Right kidney (tissue), 1 donor: ENCODE data around the gene BANP.
"Not testable (repeated sequence)": the region's sequence is repeated elsewhere in the genome, so short reads cannot be mapped to it uniquely, and the experiment has no call there.

Experiments
- DNase-seq: peaks from one replicate; pipeline ENCODE4 v3.0.0-alpha.2; 2016

Gene BANP

DNA sequence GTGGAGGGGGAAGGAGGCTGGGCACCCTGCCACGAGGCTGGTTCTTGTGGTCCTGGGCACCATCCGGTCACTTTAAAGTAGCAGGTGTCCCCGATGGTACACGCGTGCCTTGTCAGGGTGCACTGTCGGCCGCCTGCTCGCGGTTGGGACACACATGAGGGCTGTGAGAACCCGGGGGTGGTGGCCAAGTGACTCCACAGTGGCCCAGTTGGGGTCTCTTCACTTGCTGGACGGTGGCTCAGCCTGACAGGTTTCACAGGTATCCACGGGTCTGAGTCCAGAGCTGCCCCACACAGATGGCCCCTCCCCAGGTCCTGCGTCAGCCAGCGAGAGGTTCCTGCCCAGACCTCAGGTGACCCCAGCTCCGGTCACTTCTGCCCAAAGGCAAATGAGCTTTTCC lies 137.8 kb downstream of the BANP start:
- DNase-seq: not testable (repeated sequence)

DNA sequence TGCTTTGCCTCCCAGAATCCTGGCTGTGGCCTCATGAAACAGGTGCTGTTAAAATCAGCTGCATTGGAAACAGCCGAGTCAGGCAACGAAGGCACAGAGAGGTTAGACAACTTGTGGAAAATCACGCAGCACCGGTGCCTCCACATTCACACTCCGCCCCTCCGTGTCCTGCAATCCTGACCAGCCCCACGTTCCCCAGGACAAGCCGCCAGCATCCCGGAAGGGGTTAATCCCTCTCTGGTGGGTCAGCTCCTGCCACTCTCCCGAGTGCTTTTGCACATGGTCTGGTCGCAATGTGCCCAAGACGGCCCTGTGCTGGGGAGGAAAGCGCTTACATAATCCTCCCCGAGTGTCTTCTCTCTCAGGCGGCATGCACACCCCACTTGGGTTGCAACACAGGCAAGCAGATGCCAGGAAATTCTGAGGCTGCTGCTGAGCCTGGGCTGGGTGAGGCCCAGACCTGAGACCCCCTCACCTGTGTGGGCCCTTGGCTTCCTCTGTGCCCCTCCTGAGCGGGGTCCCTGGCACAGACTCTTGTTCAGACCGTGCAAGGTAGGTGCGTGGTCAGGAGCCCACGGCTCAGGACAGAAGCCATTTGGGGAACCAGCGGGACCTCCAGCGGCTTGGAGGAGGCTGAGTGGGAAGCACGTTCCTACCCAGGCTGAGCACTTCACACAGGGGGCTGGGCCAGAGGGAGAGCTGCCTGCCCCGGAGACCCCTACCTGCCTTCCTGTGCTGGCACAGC lies 138.6 kb downstream of the BANP start:
- DNase-seq: not testable (repeated sequence)

DNA sequence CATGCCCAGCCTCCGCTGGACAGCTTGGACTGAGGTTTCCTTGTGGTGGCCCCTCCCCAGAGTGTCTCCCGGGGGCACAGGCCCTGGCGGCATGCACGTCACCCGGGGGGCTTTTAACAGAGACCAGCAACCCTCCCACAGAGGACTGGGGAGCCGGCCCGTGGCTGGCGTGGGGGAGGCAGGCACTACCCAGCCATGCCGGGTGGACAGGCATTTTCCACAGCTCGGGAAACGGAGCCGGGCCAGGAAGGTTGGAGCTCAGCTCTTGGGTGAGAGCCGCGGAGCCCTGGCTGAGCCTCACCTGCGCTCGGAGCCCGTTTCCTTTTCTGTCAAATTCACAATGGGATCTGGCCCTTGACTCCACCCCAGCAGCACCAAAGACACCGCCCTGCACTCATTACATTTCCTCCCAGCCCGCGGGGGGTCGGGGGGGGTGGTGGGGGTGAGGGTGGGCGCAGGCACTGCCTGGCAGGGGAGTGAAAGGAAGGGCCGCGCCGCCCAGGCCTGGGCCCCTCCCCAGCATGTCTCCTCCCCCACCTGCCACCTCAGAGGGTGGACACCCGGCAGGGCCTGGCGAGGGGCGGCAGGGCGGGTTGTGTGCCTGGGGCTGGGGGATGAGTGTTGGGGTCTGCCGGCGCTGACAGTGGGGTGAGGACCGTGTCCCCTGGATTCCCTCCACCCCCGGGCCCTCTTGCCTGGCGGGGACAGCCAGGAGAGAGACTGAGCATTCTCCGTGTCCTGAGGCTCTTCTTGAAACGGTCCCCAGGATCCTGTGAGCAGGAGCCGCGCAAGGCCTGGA lies 139.3 kb downstream of the BANP start:
- not testable (repeated sequence) for DNase-seq

DNA sequence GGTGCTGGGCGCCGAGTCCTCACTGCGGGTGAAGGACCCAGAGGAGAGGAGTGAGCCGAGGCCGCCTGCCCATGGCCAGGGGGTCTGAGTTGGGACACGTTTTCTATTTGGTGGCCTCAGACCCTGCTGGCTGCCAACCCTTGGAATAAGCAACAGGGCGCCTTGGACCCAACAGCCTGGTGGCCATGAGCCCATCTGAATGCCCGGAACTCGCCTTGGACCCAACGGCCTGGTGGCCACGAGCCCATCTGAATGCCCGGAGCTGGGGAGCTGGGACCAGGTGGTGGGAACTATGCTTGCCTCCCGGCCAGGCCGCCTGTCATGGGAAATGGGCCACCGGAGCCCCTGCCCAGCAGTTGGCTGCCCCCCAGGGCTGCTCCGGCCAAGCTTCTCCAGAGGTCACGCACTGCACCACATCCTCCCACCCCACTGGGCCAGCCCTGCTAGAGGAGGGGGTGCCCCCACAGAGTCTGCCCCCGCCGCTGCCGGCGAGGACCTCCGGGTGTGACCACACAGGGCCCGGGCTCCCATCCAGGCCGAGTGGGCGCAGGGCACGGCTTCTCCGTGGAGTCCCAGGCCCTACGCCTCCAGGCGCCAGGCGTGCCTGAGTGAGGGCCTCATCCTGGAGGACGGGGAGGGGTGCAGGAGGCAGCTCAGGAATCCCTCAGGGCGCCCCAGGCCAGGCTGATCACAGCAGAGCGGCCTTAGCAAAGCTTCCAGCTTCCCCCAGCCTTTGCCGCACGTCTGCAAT lies 140.2 kb downstream of the BANP start:
- not testable (repeated sequence) for DNase-seq

DNA sequence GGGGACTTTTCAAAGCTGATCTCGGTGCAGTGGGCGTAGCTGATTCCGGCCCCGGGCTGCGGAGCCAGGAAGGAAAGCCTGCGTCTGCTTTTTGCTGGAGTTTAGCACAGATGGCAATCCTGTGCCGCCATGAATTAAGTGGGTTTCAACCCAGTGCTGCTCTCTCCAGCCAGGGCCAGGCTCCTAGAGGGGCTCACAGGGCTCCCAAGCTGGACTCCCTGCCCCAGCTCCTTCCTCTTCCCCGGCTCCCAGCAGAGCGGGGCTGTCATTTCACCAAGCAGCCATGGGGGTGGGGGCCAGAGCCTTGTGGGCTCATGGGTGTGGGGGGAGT lies 140.7 kb downstream of the BANP start:
- not testable (repeated sequence) for DNase-seq

DNA sequence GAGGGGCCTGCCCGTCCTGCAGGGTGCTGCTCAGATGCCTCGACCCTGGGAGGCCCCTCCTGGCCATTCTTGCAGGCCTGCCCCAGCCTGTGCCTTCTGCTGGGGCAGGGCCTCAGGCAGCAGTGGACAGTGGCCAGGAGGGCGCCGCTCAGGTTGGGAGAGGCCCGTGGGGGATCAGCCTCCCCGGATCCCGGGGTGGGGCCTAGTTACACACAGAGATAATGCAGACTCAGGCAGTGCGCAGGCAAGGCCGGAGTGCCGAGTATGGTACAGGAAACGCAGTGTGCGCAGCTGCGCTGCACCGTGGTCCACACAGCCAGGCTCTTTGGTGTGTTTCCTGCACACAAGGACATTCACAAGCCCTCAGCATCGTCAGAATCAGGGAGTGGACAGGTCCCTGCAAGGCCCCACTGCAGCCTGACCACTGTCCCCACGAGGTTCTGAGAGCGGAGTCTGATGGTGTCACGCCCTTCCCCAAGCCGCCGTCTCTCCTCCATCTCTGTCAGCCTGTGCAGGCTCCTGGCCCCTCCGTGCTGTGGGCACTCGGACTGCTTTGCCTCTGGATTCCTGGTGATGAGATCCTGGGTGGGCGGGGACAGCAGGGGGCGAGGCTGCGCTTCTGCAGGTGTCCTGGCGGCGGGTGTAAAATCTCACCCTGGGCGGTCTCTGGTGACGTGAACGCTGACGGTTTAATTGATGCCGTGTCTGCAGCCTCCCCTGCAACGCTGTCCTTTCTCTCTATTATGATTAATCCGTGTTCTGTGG lies 141.7 kb downstream of the BANP start:
- DNase-seq: not testable (repeated sequence)

DNA sequence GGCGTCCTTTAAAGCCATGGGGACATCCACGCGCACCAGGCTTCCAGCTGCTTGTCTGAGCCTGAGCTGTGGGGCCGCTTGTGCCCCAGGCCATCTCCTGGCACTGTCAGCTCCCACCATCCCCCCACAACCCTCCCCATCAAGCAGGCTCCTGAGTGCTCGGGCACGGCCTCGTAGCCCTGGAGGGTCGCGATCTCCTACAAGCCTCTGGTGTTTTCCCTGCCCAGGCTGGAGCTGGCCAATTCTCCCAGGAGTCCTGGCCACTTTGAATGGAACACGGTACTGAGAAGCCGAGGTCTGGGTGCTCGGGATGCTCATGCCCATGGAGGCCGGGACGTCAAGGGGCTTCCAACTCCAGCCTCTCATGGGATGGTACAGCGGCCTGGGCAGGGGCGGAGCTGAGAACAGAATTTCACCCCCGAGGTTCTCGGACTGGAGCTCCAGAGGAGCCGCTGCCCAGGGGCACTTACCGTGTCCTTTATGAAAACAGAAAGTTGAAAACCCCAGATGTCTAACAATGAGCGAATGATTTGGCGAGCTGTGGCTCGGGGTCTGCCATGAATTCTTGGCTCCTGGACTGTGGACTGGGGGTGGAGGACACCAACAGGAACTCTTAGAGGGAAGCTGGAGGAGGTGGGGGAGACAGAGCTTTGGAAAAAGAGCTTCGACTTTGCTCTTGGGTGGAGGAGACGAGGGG lies 142.5 kb downstream of the BANP start:
- not testable (repeated sequence) for DNase-seq

DNA sequence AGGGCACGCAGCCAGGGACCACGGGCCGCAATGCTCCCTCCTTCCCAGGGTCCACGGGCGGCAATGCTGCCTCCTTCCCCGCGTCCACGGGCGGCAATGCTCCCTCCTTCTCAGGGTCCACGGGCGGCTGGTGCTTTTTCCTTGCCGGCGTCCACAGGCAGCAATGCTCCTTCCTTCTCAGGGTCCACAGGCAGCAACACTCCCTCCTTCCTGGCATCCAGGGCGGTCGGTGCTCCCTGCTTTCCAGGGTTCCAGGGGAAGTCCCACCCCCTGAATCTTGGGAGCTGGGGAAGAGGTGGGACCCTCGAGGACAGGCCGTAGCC lies 143.0 kb downstream of the BANP start:
- not testable (repeated sequence) for DNase-seq

DNA sequence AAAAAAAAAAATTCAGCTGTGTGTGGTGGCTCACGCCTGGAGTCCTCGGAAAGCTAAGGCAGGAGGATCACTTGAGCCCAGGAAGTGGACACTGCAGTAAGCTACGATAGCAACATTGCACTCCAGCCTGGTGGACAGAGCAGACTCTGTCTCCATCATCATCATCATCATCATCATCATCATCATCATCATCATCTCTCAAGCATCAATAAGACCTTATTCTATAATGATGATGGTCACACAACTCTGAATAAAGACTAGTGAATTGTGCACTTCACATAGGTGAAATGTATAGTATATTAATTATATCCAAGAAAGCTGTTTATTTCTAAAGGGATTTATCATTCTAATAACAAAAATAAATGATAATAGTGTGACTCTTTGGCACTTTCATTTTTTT lies 143.7 kb downstream of the BANP start:
- DNase-seq: not testable (repeated sequence)

DNA sequence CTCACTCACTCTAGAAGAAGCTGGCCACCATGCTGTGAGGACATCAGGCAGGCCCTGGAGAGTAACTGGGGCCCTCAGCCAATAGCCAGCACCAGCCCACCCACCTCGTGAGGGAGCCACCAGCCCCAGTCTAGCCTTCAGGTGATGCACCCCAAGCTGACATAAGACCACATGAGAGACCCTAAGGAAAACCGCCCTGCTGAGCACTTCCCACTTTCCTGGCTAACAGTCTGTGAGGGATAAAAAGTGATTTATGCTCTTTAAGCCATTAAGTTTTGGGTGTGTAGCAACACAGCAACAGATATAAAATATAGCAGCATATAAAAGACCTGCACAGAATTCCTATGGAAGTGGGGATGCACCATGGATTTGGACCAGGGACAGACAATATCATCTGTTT lies 145.4 kb downstream of the BANP start:
- DNase-seq: not testable (repeated sequence)

DNA sequence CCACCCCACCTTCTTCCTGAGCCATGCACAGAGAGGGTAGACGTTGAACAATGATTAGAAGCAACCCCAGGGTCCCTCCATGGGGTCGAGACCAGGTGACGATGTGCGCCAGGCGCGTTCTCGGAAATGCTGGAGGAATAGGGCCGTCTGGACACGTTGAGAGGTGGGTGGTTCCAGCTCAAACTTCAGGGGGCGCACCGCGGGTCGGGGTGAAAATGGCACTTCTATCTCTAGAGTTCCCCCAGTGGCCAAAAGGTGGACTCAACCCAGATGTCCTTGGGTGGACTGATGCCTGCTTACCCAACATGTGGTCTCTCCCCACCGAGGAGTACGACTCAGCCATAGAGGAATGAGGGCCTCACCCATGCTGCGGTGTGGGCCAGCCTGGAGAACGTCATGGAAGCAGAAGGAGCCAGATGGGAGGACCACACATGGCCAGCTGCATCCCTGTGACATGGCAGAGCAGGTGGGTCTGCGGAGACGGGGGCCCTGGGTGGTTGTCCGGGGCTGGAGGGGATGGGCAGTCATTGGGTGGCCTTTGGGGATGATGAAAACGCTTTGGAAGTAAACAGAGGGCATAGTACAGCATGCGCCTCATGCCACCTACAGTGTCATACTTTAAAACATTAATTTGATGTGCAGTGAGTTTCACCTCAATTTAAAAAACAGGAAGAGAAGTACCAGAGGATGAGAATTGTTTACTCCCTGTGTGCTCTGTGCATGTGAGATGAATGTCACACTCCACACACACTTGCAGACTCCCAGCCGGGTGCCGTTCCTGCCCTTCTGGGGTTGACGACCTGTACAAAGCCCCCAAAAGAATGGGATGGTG lies 147.7 kb downstream of the BANP start:
- DNase-seq: not testable (repeated sequence)

DNA sequence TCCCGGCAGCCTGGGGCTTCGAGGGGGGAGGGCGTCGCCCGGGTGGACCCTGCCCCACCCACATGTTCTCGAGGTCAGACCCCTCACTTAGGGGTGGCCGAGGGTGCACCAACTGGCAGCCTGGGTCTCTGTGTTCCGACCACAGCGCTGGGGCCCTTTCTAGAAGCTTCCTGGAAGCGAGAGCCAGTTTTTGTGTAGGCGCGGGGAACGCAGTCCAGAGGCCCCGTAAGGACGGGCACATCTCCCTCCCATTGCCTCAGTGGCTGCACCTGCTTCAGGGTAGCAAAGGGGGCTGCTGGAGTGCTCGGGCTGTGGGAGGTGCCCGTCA lies 148.3 kb downstream of the BANP start:
- peak; percentile 1 for DNase-seq

DNA sequence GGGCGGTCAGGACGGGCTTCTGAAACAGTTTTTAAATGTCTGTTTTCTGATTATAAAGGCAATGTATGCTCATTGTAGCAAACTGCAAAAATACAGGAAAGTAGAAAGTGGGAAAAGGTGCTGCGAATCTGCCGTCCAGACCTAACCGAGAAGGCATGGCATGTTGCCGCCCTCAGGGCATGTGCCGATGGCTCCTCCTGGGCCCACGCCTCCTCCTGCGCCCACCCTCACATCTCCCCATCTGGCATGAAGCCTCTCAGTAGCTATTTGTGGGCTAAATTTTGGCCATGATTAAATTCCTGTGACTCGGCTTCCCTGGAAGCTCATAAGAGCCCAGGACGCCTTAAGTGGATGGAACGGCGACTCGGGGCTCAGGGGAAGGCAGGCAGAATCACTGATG lies 148.7 kb downstream of the BANP start:
- DNase-seq: peak; percentile 1

DNA sequence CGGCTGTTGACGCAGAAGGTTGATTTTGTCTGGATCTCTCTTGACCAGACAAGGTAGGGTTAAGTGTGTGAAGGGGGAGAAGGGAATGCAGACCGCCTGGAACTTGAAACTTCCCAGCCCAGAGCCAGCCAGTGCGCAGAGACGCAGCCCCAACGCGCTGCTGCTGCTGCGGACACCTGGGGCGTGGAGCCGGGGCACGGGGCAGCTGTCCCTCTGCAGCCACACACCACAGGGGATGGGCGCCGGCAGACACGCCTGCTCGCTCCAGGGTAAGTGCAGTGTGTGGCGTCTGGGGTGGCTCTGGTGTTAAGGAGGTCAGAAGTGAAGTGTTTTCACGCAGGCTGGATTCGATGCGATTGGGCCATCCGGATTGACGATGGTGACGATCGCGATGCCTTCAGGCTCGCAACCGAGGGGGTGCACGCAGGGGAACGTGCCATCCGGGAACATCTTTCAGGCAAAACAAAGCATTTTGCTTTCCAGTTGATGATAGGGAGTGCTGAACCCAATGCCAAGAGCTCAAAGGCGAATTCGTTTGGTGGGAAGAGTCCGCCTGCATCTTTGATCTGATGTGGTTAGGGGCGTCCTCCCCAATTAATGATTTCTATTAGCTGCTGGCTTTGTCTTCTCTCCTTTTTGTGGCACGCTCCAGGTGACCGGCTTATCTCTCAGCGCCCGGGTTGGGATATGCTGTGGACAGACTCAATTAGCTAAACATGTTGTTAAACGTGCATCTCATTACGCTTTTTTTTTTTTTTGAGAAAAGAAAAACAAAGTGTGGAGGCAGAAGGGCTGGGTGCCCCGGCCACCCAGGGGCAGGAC lies 149.8 kb downstream of the BANP start:
- peak; percentile 58 for DNase-seq

DNA sequence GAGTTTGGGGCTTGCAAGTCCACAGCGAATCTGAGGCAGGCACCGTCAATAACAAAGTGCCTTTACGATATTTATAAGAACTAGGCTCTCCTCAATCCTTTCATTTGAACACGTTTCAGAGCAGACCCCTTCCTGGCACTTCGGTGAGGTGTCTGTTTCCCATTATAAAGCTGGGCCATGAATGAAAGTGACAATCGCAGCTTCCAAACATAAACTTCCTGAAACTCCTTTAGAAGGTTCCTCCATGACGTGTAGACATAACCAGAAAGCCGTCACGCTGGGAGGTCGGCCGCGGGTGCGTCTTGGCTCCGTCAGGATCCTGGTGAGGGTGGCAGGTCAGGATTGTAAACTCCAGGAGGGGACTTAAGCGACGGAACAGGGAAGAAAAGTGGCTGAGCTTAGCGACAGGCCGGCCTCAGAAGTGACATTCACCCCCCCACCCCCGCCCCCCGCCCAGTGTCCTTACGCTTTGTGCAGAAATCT lies 150.4 kb downstream of the BANP start:
- DNase-seq: peak; percentile 4

DNA sequence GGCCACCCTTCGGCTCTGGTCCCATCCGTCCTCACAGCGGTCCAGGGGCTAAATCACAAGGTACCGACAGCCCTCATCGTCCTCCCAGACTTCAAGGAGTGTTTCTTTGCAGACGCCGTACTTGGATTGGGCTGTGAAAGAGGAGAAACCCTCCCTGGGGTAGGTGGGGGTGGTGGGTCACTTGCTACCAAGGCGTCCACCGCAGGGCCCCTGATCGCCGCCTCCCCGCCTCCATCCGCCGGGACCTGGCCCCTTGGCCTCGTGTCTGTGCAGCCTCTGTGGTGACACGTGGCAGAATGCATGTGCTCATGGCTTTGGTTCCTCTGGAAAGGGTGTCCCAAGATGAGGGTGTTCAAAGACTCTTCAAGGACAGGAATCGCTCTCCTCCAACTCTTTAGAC lies 151.4 kb downstream of the BANP start:
- peak; percentile 1 for DNase-seq

DNA sequence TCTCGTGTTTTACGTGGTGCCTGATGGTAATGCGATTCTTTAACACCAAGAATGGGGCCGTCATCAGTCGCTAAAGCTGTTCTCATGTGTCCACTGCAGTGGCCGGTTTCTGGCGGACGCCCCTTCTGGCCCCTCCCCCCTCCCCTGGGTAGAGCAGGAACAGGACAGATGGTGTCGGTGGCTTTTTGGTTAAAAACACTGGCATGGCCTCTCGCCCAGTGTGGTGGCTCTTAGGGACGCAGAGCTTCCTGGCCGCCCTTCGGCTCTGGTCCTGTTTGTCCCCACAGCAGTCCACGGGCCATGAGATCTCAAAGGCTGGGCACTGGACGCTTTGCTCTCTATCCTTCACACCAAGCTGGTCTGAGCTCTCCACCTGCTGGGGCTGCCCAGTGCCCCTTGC lies 151.8 kb downstream of the BANP start:
- DNase-seq: no peak

DNA sequence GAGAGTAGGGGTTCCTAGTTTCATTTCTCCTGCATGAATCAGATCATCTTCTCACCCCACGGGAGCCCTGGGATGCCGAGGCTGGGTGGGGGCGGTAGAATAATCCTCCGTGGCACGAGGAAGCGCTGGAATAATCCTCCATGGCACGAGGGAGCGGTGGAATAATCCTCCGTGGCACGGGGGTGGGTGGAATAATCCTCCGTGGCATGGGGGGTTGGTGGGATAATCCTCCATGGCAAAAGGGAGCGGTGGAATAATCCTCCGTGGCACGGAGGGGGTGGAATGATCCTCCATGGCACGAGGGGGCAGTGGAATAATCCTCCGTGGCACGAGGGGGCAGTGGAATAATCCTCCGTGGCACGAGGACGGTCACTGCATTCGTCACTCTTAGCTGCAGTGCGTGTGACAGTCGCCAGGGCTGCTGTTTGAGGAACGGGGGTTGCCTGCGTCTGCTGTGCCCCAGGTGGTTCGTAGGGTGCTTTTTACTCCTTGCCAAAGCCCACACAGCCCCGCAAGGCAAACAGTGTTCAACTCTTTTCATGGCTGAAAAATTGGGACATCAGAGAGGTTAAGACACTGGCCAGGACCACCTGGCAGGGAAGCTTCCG lies 152.5 kb downstream of the BANP start:
- DNase-seq: peak; percentile 0

DNA sequence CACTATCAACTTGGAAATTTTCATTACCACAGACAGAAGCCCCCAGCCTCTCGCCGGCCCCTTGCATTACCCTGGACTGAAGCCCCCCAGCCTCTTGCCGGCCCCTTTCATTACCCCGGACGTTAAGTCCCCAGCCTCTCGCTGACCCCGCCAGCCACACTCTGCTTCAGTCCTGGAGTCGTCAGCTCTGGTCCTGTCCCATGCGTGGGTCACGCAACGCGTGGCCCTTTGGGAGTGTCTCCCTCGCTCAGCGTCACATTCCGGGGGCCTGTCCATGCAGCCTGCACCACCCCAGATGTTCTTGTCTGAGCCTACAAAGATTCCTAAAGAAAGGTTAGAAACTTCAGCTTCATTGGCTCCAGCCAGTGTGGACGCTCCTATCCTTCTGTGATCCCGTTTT lies 153.1 kb downstream of the BANP start:
- DNase-seq: not testable (repeated sequence)
